ENCODE measurements around the gene RNASET2.
"Not testable (repeated sequence)": the region's sequence is repeated elsewhere in the genome, so short reads cannot be mapped to it uniquely, and the experiment has no call there.

Gene RNASET2

DNA sequence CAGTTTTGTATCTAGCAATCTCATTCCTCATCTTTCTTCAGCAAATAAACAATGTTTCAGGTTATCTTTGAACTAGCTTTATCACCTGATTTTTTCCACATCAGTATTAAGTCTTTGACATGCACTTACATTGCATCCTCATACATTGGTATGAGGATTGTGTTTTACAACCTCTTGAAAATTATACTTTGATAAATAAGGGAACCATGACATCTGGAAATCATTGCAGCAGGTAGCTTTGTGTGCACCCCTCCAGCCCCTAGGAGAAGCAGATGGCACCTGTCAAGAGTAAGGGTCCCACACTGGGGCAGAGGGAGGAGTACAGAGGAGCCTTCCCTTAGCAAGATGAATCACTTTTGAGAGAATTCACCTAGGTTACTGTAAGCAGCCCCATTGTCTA lies 13.7 kb upstream of the RNASET2 start:
- no peak for DNase-seq (ENCODE audit: low read depth)

DNA sequence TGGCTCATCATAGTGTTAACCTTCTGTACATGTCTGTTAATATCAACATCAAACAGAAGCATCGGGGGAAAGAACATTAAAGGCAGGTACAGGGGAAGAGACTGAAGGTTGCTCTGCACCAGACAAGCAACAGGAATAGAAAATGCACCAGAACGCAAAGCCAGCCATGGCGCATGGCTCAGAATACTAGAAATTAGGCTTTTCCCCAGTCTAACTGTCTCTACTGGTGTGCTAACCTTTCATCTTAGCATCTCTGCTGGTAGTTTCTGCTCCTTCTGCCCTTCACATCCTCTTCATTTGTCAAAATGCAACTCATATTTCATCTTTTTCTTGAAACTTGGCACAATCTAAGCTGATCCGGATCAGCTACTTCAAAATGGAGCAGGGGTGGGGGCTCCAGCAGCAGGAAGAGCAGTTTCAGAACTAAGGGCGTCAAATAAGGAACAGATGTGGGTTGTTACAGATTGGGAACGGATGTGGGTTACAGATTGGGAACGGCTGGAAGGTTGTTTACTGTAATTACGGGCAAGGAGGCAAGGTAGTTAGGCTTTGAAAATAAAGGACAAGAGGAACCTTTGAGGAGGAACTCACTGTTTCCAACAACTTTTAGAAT lies 13.1 kb upstream of the RNASET2 start:
- no peak for DNase-seq (ENCODE audit: low read depth)

GRCh38 chr6:166966268-166966667 lies 9.9 kb upstream of the RNASET2 start:
- DNase-seq (ENCODE audit: low read depth), result no peak

- DNase-seq (ENCODE audit: low read depth), result no peak
Measured at GRCh38 chr6:166960609-166960978, 4.2 kb upstream of the RNASET2 start.

- DNase-seq (ENCODE audit: low read depth), result no peak
Measured at GRCh38 chr6:166959911-166960608, 3.7 kb upstream of the RNASET2 start.

GRCh38 chr6:166958926-166959861 lies 2.8 kb upstream of the RNASET2 start:
- no peak for DNase-seq (ENCODE audit: low read depth)

- no peak for DNase-seq (ENCODE audit: low read depth)
Measured at GRCh38 chr6:166957805-166958076, 1.4 kb upstream of the RNASET2 start.

GRCh38 chr6:166957087-166957804 lies 896 bp upstream of the RNASET2 start:
- no peak for DNase-seq (ENCODE audit: low read depth)

GRCh38 chr6:166955865-166956443 lies 396 bp downstream of the RNASET2 start:
- no peak for DNase-seq (ENCODE audit: low read depth)

DNA sequence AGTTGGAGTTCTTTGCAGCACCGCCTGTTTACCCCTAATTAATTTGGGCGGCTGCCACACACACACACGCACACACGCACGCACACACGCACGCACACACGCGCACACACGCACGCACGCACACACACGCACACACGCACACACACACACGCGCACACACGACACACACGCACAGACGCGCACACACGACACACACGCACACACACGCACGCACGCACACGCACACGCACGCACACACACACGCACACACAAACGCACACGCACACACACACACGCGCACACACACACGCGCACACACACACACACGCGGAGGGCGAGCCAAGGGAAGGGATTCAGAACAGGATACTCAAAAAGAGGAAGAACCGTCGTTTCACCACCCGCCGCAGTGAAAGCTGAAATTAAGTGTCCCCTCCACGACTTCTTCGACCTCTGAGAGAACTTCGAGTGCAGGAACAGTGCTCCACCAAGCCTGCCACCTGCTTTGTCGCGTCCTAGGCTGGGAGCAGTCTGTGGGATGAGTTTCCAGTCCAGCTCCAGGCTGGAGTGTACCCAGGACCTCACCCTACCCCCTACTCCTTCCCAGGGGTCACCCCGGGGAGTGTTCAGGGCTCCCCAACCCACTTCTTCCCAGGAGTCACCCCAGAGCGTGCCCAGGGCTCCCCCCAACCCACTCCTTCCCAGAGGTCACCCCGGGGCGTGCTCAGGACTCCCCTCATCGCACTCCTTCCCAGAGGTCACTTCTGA lies 1.1 kb downstream of the RNASET2 start:
- no peak for DNase-seq (ENCODE audit: low read depth)

DNA sequence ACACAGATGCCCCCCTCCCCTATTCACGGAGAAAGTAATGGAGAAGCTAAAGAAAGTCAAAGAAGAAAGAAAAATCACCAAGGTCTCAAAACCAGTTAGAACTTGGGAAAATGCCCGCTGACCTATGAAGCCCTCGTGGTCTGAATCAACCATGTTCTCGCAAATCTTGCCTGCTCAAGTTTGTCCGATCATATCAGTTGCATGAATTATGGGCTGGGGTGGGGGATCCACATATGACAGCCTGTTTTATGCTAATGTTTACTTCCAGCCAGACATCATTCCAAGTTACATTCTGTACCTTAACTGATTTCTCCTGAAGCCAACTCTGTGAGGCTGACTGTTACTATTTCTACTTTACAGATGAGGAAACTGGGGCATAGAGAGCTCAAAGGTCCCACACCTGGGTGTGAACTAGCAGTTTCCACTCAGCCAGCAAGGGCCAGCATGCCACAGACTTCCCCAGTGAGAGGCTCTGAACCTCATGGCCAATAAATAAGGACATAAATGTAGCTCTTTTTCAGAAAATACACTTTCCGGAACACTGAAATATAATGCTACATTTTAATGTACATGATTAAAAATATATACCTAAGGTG lies 2.1 kb downstream of the RNASET2 start:
- no peak for DNase-seq (ENCODE audit: low read depth)

GRCh38 chr6:166952567-166953486 lies 3.5 kb downstream of the RNASET2 start:
- DNase-seq (ENCODE audit: low read depth), result no peak

DNA sequence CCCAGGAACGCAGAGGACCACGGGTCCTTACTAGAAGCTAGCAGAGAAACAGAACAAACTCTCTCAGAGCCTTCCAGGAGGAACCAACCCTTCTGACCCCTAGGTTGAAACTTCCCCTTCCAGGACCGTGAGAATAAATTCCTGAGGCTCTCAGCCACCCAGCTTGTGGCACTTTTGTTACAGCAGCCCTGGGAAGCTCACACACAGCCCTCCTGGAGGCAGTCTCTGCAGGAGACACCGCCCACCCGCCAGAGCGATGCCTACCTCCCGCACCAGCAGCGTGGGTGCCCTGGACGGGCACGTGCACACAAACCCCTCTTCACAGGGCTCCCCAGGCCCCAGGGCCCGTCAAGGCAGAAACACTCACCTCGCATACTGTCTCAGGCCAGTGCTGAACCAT lies 4.2 kb downstream of the RNASET2 start:
- DNase-seq (ENCODE audit: low read depth), result no peak

- no peak for DNase-seq (ENCODE audit: low read depth)
Measured at GRCh38 chr6:166951670-166952060, 4.7 kb downstream of the RNASET2 start.

DNA sequence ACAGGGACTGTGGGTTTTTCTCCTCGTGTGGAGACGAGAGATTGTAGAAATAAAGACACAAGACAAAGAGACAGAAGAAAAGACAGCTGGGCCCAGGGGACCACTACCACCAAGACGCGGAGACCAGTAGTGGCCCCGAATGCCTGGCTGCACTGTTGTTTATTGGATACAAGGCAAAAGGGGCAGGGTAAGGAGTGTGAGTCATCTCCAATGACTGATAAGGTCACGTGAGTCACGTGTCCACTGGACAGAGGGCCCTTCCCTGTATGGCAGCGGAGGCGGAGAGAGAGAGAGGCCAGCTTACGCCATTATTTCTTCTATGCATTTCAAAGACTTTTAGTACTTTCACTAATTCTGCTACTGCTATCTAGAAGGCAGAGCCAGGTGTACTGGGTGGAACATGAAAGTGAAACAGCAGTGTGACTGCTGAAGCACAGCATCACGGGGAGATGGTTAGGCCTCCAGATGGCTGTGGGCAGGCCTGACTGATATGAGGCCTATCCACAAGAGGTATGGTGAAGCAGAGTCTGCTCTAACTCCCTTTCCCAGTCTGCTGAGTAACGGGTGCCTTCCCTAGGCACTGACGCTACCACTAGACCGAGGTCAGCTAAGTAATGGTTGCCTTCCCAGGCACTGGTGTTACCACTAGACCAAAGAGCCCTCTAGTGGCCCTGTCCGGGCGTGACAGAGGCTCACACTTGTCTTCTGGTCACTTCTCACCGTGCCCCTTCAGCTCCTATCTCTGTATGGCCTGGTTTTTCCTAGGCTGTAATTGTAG lies 5.3 kb downstream of the RNASET2 start:
- not testable (repeated sequence) for DNase-seq (ENCODE audit: low read depth)

DNA sequence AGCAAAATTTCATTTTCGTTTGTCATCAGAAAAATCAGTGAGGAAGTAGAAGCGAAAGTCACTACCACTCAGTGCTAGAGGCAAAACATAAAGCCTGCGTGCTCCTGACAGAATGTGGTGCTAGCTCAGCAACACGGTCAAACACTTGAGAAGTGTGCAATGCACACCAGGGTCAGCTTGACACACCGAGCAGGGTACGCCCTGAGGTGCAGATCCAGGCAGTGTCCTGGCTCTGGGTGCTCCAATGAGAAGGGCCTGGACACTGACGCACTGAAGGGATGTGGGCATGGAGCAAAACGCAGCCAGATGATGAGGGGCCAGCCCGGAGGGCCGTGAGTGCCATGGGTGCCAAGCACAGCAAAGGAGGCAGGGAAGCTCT lies 5.9 kb downstream of the RNASET2 start:
- no peak for DNase-seq (ENCODE audit: low read depth)

- no peak for DNase-seq (ENCODE audit: low read depth)
Measured at GRCh38 chr6:166949528-166950442, 6.6 kb downstream of the RNASET2 start.

DNA sequence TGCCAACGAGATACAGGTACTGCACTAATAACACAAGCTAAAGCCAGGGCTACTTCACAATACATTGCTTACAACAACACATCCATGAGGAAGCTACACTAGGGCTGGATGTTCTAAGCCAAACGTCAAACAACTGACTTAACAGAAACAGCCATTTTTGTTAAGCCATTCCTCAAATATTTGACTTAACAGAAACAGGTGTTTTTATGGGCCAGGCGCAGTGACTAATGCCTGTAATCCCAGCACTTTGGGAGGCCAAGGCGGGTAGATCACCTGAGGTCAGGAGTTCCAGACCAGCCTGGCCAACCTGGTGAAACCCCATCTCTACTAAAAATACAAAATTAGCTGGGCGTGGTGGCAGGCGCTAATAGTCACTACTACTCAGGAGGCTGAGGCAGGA lies 7.6 kb downstream of the RNASET2 start:
- DNase-seq (ENCODE audit: low read depth), result not testable (repeated sequence)
